Hepatocyte (in vitro differentiated cells): Measurements from ENCODE around the gene RANBP3L.

Source experiments
- EZH2 ChIP-seq: fragments of 200-600 bp; sonication (generic); IDR thresholded peaks from 2 replicates; pipeline ENCODE4 v1.6.1; 2016; ENCODE audit warnings: antibody characterized with exemption, mild to moderate bottlenecking, borderline replicate concordance
- TF ChIP-seq, protein P1 (sequence below): fragments of 200-600 bp; sonication (generic); IDR thresholded peaks from 2 replicates; pipeline ENCODE4 v1.5.1; 2016; ENCODE audit warnings: antibody characterized with exemption, mild to moderate bottlenecking; ENCODE audit not compliant: poor library complexity

DNA sequence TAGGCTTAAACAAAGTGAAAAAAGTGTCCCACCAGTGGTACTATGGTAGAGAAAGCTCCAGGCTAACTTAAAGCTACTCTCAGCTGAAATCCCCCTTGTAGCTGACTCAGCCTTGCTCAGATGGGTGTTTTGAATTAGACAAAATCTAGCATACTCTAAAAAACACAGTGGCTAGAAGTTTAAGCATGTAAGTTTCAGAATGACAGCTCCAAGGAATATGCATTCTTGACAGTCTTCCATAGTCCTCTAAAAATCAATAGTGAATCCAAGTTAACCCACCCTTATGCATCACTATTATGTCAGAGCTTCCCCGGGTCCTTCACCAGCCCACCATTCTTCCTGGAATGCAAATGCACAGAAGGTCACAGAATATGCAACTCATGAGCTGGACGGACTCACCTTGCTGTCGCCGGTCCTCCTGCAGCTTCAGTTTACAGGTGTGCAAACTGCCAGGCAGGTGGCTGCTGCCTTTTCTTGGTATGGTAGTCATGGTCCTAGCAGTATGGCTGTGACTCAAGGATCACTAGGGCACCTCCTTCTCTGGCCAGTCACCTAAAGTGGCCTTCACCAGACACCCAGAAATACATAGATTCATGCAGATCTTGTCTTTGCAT lies 668 bp downstream of the RANBP3L start:
- TF ChIP-seq, protein P1, sequence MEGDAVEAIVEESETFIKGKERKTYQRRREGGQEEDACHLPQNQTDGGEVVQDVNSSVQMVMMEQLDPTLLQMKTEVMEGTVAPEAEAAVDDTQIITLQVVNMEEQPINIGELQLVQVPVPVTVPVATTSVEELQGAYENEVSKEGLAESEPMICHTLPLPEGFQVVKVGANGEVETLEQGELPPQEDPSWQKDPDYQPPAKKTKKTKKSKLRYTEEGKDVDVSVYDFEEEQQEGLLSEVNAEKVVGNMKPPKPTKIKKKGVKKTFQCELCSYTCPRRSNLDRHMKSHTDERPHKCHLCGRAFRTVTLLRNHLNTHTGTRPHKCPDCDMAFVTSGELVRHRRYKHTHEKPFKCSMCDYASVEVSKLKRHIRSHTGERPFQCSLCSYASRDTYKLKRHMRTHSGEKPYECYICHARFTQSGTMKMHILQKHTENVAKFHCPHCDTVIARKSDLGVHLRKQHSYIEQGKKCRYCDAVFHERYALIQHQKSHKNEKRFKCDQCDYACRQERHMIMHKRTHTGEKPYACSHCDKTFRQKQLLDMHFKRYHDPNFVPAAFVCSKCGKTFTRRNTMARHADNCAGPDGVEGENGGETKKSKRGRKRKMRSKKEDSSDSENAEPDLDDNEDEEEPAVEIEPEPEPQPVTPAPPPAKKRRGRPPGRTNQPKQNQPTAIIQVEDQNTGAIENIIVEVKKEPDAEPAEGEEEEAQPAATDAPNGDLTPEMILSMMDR, result no peak
- no peak for TF ChIP-seq EZH2
